Fibroblast of lung (primary cell): ENCODE results near the gene SNRPN. TPM values are rescaled to one million over a fixed set of nuclear protein-coding genes. Genes with fewer than 3 reads are reported as not detected.

Source experiments
- DNase-seq, 2 donors: peaks; one replicate each; pipeline versions ENCODE4 v3.0.0 to v3.0.0-alpha.2; 2010; ENCODE audit warnings: low read depth in 2 of 2
- H2AFZ ChIP-seq: 2 replicates; pipeline ENCODE4 v1.5.1; 2012; ENCODE audit warnings: low read length, control low read depth, inconsistent platforms
- H3K27ac ChIP-seq: 2 replicates; pipeline ENCODE4 v1.5.1; 2011; ENCODE audit warnings: low read length, control low read depth; ENCODE audit not compliant: insufficient read depth
- H3K27me3 ChIP-seq: 2 replicates; pipeline ENCODE4 v1.5.1; 2011; ENCODE audit warnings: mild to moderate bottlenecking, low read length; ENCODE audit not compliant: control insufficient read depth, insufficient read depth
- H3K36me3 ChIP-seq: 2 replicates; pipeline ENCODE4 v1.5.1; 2011; ENCODE audit warnings: low read length; ENCODE audit not compliant: control insufficient read depth, insufficient read depth
- H3K4me1 ChIP-seq: 2 replicates; pipeline ENCODE4 v1.5.1; 2011; ENCODE audit warnings: low read length; ENCODE audit not compliant: control insufficient read depth, insufficient read depth; ENCODE audit errors: extremely low read depth
- H3K4me2 ChIP-seq: 2 replicates; pipeline ENCODE4 v1.5.1; 2011; ENCODE audit warnings: low read length, control low read depth; ENCODE audit not compliant: insufficient read depth; ENCODE audit errors: extremely low read depth
- H3K4me3 ChIP-seq, 4 experiments: fragments of 200-600 bp in 1 of 4; sonication (generic) in 1 of 4; replicated peaks in 1 of 4; 2 replicates each; pipeline ENCODE4 v1.5.1; 2011 to 2016; ENCODE audit warnings: low read length in 4 of 4, low read depth in 3 of 4, mild to moderate bottlenecking in 3 of 4, control low read depth in 2 of 4, inconsistent platforms in 1 of 4, mixed read lengths in 1 of 4; ENCODE audit not compliant: insufficient read depth in 1 of 4; ENCODE audit errors: control extremely low read depth in 1 of 4
- H3K79me2 ChIP-seq: 2 replicates; pipeline ENCODE4 v1.5.1; 2012; ENCODE audit warnings: mild to moderate bottlenecking, low read length, inconsistent platforms; ENCODE audit not compliant: control insufficient read depth, insufficient read depth
- H3K9ac ChIP-seq: 2 replicates; pipeline ENCODE4 v1.5.1; 2011; ENCODE audit warnings: mild to moderate bottlenecking, low read length, control low read depth; ENCODE audit not compliant: insufficient read depth
- H3K9me3 ChIP-seq: 2 replicates; pipeline ENCODE4 v1.5.1; 2012; ENCODE audit warnings: low read depth, low read length; ENCODE audit not compliant: control insufficient read depth, insufficient read depth
- H4K20me1 ChIP-seq: 2 replicates; pipeline ENCODE4 v1.5.1; 2011; ENCODE audit warnings: low read length; ENCODE audit not compliant: control insufficient read depth, insufficient read depth; ENCODE audit errors: extremely low read depth
- CTCF ChIP-seq, 2 donors: IDR thresholded peaks in 1 of 2; conservative IDR thresholded peaks in 1 of 2; 1 replicate in 1 of 2; 2 replicates in 1 of 2; pipeline ENCODE4 v1.5.1; 2011 to 2012; ENCODE audit warnings: low read length in 2 of 2, control low read depth in 1 of 2, inconsistent platforms in 1 of 2, low read depth in 1 of 2, mild to moderate bottlenecking in 1 of 2
- EZH2 ChIP-seq: IDR thresholded peaks from 2 replicates; pipeline ENCODE4 v1.5.1; 2012; ENCODE audit warnings: low read length, control low read depth, mild to moderate bottlenecking; ENCODE audit errors: missing control alignments
- polyA plus RNA-seq, 2 donors: library from polyadenylated mRNA; depleted of rRNA in 1 of 2; stranded (reverse) in 1 of 2; unstranded in 1 of 2; fragments of >200 nt; gene quantifications; 2 replicates each; pipeline ENCODE4 v1.2.1, GENCODE V29; 2011 to 2012; ENCODE audit warnings: missing spikeins in 1 of 2
- total RNA-seq: library from RNA; depleted of rRNA; stranded (reverse); fragments of >200 nt; gene quantifications from 2 replicates; pipeline ENCODE4 v1.2.1, GENCODE V29; 2014

The SNRPN gene
- total and polyA plus RNA-seq, 2 donors (not counting 1 experiment from before 2014, with no cell fraction given): 117 to 163 TPM

DNA sequence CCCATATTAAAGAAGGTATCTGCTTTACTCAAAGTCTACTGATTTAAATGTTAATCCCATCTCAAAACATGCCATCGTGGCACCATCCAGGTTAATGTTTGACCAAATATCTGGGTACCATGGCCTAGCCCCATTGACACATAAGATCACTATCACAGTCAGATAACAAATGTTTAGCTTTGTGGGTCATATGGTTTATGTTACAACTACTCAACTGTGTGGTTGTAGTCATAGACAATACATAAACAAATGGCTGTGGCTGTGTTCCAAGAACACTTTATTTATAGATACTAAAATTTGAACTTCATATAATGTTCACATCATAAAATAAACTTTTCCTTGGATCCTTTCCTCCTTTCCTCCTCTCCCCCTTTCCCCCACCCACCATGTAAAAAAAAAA, 9.8 kb upstream of the SNRPN start:
- Histone ChIP-seq H3K36me3 (no peaks in the 10 kb centered on the region), H3K79me2 (no peaks in the 10 kb centered on the region), H3K27me3 (no peaks in the 10 kb centered on the region), H2AFZ (no peak overlapping the region), H3K9me3 (no peaks in the 10 kb centered on the region), H3K4me1 (no peaks in the 10 kb centered on the region), H3K27ac (no peak overlapping the region), H3K4me2 (no peak overlapping the region), H4K20me1 (no peaks in the 10 kb centered on the region), H3K4me3 (no peak overlapping the region), H3K9ac (no peak overlapping the region)
- no peak for TF ChIP-seq EZH2
- no peak for TF ChIP-seq CTCF (conservative IDR thresholded peaks at IDR 0.05 in 1 of 2, IDR thresholded peaks at IDR 0.05 in 1 of 2; ENCODE audit: low read depth in 1 of 2, low read length in 2 of 2)
- peak in 1 of 2 donors; percentile 73 for DNase-seq

DNA sequence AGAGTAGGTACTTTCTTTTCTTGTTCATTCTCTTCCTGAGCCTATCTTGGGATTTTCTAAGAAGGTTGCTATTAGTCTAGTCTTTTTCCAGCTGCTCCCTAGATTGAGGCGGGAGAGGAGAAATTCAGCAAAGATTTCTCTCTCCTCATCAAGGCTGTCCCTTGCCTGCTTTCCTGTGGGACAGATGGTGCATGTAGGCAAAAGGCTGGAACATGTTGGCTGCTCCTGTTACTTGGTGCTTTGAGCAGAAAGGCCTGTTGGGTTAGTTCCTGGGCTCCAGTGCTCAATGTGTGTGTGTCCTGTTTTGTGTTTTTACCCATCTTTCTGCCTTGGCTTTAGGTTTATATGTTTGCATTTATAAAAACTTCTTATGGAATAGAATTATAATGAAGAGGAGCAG, 9.1 kb upstream of the SNRPN start:
- TF ChIP-seq CTCF (conservative IDR thresholded peaks at IDR 0.05 in 1 of 2, IDR thresholded peaks at IDR 0.05 in 1 of 2; ENCODE audit: low read depth in 1 of 2, low read length in 2 of 2): no peak
- TF ChIP-seq EZH2: no peak
- Histone ChIP-seq H2AFZ (no peak overlapping the region), H3K27ac (no peak overlapping the region), H3K4me3 (no peak overlapping the region), H4K20me1 (no peaks in the 10 kb centered on the region), H3K36me3 (no peaks in the 10 kb centered on the region), H3K4me1 (no peaks in the 10 kb centered on the region), H3K9ac (no peak overlapping the region), H3K27me3 (no peaks in the 10 kb centered on the region), H3K79me2 (no peaks in the 10 kb centered on the region), H3K4me2 (no peak overlapping the region), H3K9me3 (no peaks in the 10 kb centered on the region)
- DNase-seq: peak in 1 of 2 donors; percentile 6

- no peaks in the 10 kb centered on the region for H3K27me3 ChIP-seq
- no peak for TF ChIP-seq CTCF (conservative IDR thresholded peaks at IDR 0.05 in 1 of 2, IDR thresholded peaks at IDR 0.05 in 1 of 2; ENCODE audit: low read depth in 1 of 2, low read length in 2 of 2)
- TF ChIP-seq EZH2: no peak
- H3K36me3 ChIP-seq: no peaks in the 10 kb centered on the region
- H3K4me1 ChIP-seq: no peaks in the 10 kb centered on the region
- DNase-seq: no peak
- no peaks in the 10 kb centered on the region for H4K20me1 ChIP-seq
- no peak overlapping the region for H2AFZ ChIP-seq
- no peaks in the 10 kb centered on the region for H3K79me2 ChIP-seq
- H3K4me2 ChIP-seq: no peak overlapping the region
- H3K9me3 ChIP-seq: no peaks in the 10 kb centered on the region
- H3K9ac ChIP-seq: no peak overlapping the region
- no peak overlapping the region for H3K4me3 ChIP-seq
- H3K27ac ChIP-seq: no peak overlapping the region
Measured at GRCh38 chr15:24948495-24948894, 6.3 kb upstream of the SNRPN start.
